ENCODE data around the gene PTRH2.
"Not testable (repeated sequence)": the region's sequence is repeated elsewhere in the genome, so short reads cannot be mapped to it uniquely, and the experiment has no call there.

The PTRH2 gene

GRCh38 chr17:59666235-59666634 is 41.0 kb downstream of the PTRH2 start:
- no peak for DNase-seq

- DNase-seq = not testable (repeated sequence)
Observed at GRCh38 chr17:59656624-59657023, 50.6 kb downstream of the PTRH2 start.

DNA sequence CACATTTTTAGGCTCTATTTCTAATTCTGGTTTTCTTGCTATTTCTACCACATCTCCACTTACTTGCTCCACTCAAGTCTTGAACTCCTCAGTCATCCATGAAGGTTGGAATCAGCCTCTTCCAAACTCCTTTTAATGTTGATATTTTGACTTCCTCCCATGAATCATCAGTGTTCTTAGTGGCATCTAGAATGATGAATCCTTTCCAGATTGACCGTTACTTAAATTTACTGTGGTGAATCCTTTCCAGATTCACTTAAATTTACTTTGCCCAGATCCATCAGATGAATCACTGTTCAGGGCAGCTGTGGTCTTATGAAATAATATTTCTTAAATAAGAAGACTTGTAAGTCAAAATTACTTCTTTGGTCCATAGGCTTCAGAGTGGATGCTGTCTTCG is 55.1 kb downstream of the PTRH2 start:
- no peak for DNase-seq

GRCh38 chr17:59651346-59651745 is 55.9 kb downstream of the PTRH2 start:
- no peak for DNase-seq

DNA sequence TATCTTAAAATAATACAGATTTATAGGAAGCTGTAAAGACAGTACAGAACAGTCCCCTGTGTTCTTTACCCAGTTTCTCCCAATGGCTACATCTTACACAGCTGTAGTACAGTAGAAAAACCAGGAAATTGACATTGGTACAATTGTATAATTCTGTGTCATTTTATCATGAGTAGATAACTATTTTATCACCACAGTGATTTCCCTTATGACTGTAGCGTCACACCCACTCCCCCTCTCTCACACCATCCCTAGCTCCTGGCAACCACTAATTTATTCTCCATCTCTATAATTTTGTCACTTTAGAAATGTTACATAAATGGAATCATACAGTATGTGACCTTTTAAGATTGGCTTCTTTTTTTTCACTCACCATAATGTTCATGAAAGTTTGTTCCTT is 56.6 kb downstream of the PTRH2 start:
- DNase-seq = no peak

- no peak for DNase-seq
Observed at GRCh38 chr17:59649886-59650285, 57.3 kb downstream of the PTRH2 start.

Data from activated T-cell treated with anti-CD3 and anti-CD28 coated beads for 4 hours (primary cell).